Measurements from ENCODE around the gene PARD3.
"Not testable (repeated sequence)": the region's sequence is repeated elsewhere in the genome, so short reads cannot be mapped to it uniquely, and the experiment has no call there.

The PARD3 gene

DNA sequence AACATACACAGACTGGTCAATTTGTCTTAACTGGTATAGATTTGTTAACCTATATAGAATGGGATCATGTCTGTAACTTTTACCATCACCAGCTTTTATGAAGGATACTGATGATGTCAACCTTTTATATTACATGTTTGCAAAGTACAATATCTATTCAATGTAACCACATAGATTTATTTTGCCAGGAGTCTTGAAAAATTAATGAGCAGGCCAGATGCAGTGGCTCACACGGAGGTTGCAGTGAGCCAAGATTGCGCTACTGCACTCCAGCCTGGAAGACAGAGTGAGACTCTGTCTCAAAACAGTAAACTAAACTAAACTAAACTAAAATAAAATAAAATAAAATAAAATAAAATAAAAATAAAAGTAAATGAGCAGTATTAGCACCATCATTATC is 30.0 kb upstream of the PARD3 start:
- Histone ChIP-seq H3K4me1 (ENCODE audit: insufficient read depth, low read length) (no peaks in the 10 kb centered on the region), H4K20me1 (ENCODE audit: insufficient read depth, low read length) (no peaks in the 10 kb centered on the region), H2AFZ (ENCODE audit: low read depth, low read length) (no peak overlapping the region), H3K4me3 (ENCODE audit: low read depth in 1 of 2, low read length in 2 of 2) (no peak overlapping the region), H3K9me3 (ENCODE audit: insufficient read depth, low read length, severe bottlenecking) (no peaks in the 10 kb centered on the region), H3K27ac (ENCODE audit: low read length) (no peak overlapping the region), H3K36me3 (ENCODE audit: insufficient read depth, low read length) (no peaks in the 10 kb centered on the region), H3K9ac (ENCODE audit: low read depth, low read length) (no peak overlapping the region), H3K79me2 (ENCODE audit: insufficient read depth, low read length) (no peaks in the 10 kb centered on the region), H3K27me3 (ENCODE audit: insufficient read depth, low read length, poor library complexity) (no peaks in the 10 kb centered on the region), H3K4me2 (ENCODE audit: insufficient read depth, low read length) (no peak overlapping the region)
- DNase-seq (no peak), ATAC-seq (ENCODE audit: insufficient read depth, low read depth) (no peak)
- TF ChIP-seq, protein P1, sequence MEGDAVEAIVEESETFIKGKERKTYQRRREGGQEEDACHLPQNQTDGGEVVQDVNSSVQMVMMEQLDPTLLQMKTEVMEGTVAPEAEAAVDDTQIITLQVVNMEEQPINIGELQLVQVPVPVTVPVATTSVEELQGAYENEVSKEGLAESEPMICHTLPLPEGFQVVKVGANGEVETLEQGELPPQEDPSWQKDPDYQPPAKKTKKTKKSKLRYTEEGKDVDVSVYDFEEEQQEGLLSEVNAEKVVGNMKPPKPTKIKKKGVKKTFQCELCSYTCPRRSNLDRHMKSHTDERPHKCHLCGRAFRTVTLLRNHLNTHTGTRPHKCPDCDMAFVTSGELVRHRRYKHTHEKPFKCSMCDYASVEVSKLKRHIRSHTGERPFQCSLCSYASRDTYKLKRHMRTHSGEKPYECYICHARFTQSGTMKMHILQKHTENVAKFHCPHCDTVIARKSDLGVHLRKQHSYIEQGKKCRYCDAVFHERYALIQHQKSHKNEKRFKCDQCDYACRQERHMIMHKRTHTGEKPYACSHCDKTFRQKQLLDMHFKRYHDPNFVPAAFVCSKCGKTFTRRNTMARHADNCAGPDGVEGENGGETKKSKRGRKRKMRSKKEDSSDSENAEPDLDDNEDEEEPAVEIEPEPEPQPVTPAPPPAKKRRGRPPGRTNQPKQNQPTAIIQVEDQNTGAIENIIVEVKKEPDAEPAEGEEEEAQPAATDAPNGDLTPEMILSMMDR (IDR thresholded peaks at IDR 0.05; ENCODE audit: borderline replicate concordance, extremely low read depth, low read length, poor library complexity, severe bottlenecking), result no peak
- TF ChIP-seq EZH2 (IDR thresholded peaks at IDR 0.05; ENCODE audit: borderline replicate concordance, low read depth, low read length, severe bottlenecking), result no peak

DNA sequence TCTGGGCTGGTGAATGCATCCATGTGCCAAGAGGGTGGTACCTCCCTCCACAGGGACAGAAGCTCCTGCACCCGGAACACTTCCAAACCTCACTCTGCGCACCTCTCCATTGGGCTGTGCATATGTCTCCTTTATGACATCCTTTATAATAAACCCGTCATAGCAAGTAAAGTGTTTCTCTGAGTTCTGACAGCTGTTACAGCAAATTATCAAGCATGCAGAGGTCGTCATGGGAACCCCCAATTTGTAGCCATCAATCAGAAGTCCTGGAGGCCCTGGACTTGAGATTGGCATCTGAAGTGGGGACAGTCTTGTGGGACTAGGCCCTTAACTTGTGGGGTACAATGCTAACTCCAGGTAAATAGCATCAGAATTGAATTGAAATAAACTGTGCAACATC is 29.4 kb upstream of the PARD3 start:
- ATAC-seq (ENCODE audit: insufficient read depth, low read depth) (no peak), DNase-seq (no peak)
- Histone ChIP-seq H3K27ac (ENCODE audit: low read length) (no peak overlapping the region), H3K4me2 (ENCODE audit: insufficient read depth, low read length) (no peak overlapping the region), H3K9me3 (ENCODE audit: insufficient read depth, low read length, severe bottlenecking) (no peaks in the 10 kb centered on the region), H3K9ac (ENCODE audit: low read depth, low read length) (no peak overlapping the region), H3K79me2 (ENCODE audit: insufficient read depth, low read length) (no peaks in the 10 kb centered on the region), H3K4me3 (ENCODE audit: low read depth in 1 of 2, low read length in 2 of 2) (no peak overlapping the region), H3K27me3 (ENCODE audit: insufficient read depth, low read length, poor library complexity) (no peaks in the 10 kb centered on the region), H3K4me1 (ENCODE audit: insufficient read depth, low read length) (no peaks in the 10 kb centered on the region), H4K20me1 (ENCODE audit: insufficient read depth, low read length) (no peaks in the 10 kb centered on the region), H2AFZ (ENCODE audit: low read depth, low read length) (no peak overlapping the region), H3K36me3 (ENCODE audit: insufficient read depth, low read length) (no peaks in the 10 kb centered on the region)
- TF ChIP-seq EZH2 (IDR thresholded peaks at IDR 0.05; ENCODE audit: borderline replicate concordance, low read depth, low read length, severe bottlenecking), result no peak
- TF ChIP-seq, protein P1 (IDR thresholded peaks at IDR 0.05; ENCODE audit: borderline replicate concordance, extremely low read depth, low read length, poor library complexity, severe bottlenecking), result no peak

DNA sequence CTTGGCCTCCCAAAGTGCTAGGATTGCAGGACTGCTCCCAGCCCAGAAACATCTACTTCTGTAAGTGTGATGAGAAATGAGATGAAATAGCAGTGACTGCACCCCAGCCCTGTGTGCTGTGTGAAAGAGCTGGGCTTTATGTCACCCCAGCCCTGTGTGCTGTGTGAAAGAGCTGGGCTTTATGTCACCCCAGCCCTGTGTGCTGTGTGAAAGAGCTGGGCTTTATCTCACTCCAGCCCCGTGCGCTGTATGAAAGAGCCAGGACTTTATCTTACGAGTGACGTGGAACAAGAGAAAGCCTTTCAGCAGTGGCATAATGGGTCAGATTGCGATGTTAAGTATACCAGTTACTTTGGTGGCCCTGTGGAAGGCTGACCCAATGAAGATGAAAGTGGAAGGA is 28.4 kb upstream of the PARD3 start:
- H3K4me2 ChIP-seq (ENCODE audit: insufficient read depth, low read length); H3K9ac ChIP-seq (ENCODE audit: low read depth, low read length); H3K4me3 ChIP-seq (ENCODE audit: low read depth in 1 of 2, low read length in 2 of 2); H2AFZ ChIP-seq (ENCODE audit: low read depth, low read length); H3K36me3 ChIP-seq (ENCODE audit: insufficient read depth, low read length); H3K4me1 ChIP-seq (ENCODE audit: insufficient read depth, low read length); H3K27ac ChIP-seq (ENCODE audit: low read length); H3K27me3 ChIP-seq (ENCODE audit: insufficient read depth, low read length, poor library complexity); H3K9me3 ChIP-seq (ENCODE audit: insufficient read depth, low read length, severe bottlenecking); H3K79me2 ChIP-seq (ENCODE audit: insufficient read depth, low read length); DNase-seq; ATAC-seq (ENCODE audit: insufficient read depth, low read depth); H4K20me1 ChIP-seq (ENCODE audit: insufficient read depth, low read length): not testable (repeated sequence)

DNA sequence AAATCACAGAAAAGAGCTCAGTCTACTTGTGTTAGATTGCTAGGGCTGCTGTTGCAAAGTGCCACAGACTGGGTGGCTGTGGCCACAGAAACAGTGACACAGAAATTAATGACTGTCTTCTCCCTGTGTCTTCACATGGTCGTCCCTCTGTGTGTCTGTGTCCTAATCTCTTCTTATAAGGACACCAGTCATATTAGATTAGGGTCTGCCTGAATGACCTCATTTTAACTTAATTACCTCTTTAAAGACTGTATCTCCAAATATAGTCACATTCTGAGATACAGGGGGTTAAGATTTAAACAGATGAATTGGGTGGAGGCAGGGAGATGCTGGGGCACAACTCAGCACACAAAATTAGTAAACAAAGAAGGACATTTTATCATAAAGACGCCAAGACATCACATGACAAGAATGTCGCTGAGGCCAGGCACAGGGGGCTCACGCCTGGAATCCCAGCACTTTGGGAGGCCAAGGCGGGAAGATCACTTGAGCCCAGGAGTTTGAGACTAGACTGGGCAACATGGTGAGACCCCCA is 23.3 kb upstream of the PARD3 start:
- no peak overlapping the region for H3K27ac ChIP-seq (ENCODE audit: low read length)
- H3K4me2 ChIP-seq (ENCODE audit: insufficient read depth, low read length), result no peak overlapping the region
- no peaks in the 10 kb centered on the region for H3K36me3 ChIP-seq (ENCODE audit: insufficient read depth, low read length)
- H3K27me3 ChIP-seq (ENCODE audit: insufficient read depth, low read length, poor library complexity), result no peaks in the 10 kb centered on the region
- H3K4me1 ChIP-seq (ENCODE audit: insufficient read depth, low read length), result no peaks in the 10 kb centered on the region
- TF ChIP-seq, protein P1 (IDR thresholded peaks at IDR 0.05; ENCODE audit: borderline replicate concordance, extremely low read depth, low read length, poor library complexity, severe bottlenecking), result no peak
- no peak for TF ChIP-seq EZH2 (IDR thresholded peaks at IDR 0.05; ENCODE audit: borderline replicate concordance, low read depth, low read length, severe bottlenecking)
- H3K4me3 ChIP-seq (ENCODE audit: low read depth in 1 of 2, low read length in 2 of 2), result no peak overlapping the region
- no peaks in the 10 kb centered on the region for H3K9me3 ChIP-seq (ENCODE audit: insufficient read depth, low read length, severe bottlenecking)
- no peaks in the 10 kb centered on the region for H3K79me2 ChIP-seq (ENCODE audit: insufficient read depth, low read length)
- no peak overlapping the region for H3K9ac ChIP-seq (ENCODE audit: low read depth, low read length)
- no peak overlapping the region for H2AFZ ChIP-seq (ENCODE audit: low read depth, low read length)
- ATAC-seq (ENCODE audit: insufficient read depth, low read depth) (no peak), DNase-seq (no peak)
- no peaks in the 10 kb centered on the region for H4K20me1 ChIP-seq (ENCODE audit: insufficient read depth, low read length)
